Measurements from ENCODE around the gene OR2T10.
"Not testable (repeated sequence)": the region's sequence is repeated elsewhere in the genome, so short reads cannot be mapped to it uniquely, and the experiment has no call there.

The OR2T10 gene

GRCh38 chr1:248593226-248593625, 4.3 kb downstream of the OR2T10 start:
- no peak for DNase-seq

- no peak for DNase-seq
Measured at GRCh38 chr1:248592655-248593054, 4.8 kb downstream of the OR2T10 start.

- DNase-seq, result no peak
Measured at GRCh38 chr1:248590055-248590454, 7.4 kb downstream of the OR2T10 start.

- DNase-seq, result no peak
Measured at GRCh38 chr1:248589334-248589733, 8.2 kb downstream of the OR2T10 start.

- DNase-seq, result no peak
Measured at GRCh38 chr1:248585266-248585665, 12.2 kb downstream of the OR2T10 start.

GRCh38 chr1:248576260-248576980, 21.1 kb downstream of the OR2T10 start:
- no peak for DNase-seq

GRCh38 chr1:248574657-248575056, 22.8 kb downstream of the OR2T10 start, which contains the start of gene OR2T34:
Gene OR2T34 (minus strand): TSS chr1:248574757. CDS start chr1:248574757, 0 bp downstream.
- DNase-seq, result not testable (repeated sequence)

GRCh38 chr1:248573856-248574255, 23.6 kb downstream of the OR2T10 start:
- not testable (repeated sequence) for DNase-seq

GRCh38 chr1:248572049-248572448, 25.5 kb downstream of the OR2T10 start:
- DNase-seq, result not testable (repeated sequence)

GRCh38 chr1:248570811-248571210, 26.7 kb downstream of the OR2T10 start:
- not testable (repeated sequence) for DNase-seq

- not testable (repeated sequence) for DNase-seq
Measured at GRCh38 chr1:248569049-248569448, 28.5 kb downstream of the OR2T10 start.

- not testable (repeated sequence) for DNase-seq
Measured at GRCh38 chr1:248565530-248566373, 31.7 kb downstream of the OR2T10 start.

GRCh38 chr1:248562672-248563071, 34.8 kb downstream of the OR2T10 start, which contains the start of gene OR2T29:
Gene OR2T29 (minus strand): TSS chr1:248562772. CDS start chr1:248559491, 3,281 bp downstream.
- not testable (repeated sequence) for DNase-seq

- not testable (repeated sequence) for DNase-seq
Measured at GRCh38 chr1:248551027-248551426, 46.5 kb downstream of the OR2T10 start.

GRCh38 chr1:248547383-248547782, 50.1 kb downstream of the OR2T10 start:
- not testable (repeated sequence) for DNase-seq

All from activated gamma-delta T cell (primary cell).